ENCODE results near the gene MANEA.

DNA sequence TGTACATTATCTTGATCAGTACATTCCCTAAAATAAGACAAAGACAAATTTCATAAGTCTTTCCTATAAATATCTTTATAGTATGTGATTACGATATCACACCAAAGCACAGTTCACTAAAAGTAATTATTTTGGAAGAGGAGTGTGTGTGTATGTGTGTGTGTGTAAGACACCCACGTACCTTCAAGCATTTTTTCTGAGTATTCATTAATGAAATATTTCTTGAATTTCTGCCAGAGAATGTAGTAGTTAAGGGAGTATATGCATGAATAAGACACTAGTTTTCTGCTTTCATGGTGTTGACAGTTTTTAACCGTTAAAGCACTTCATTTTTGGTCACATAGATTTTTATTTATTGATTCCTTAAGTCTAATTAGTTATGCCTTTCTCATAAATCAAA lies 36.8 kb downstream of the MANEA start:
- TF ChIP-seq JUND (CRISPR knock-in tag; IDR thresholded peaks at IDR 0.05) = no peak
- TF ChIP-seq EZH2 (conservative IDR thresholded peaks at IDR 0.05; ENCODE audit: low read depth, low read length) = no peak
- TF ChIP-seq ATF1 (CRISPR knock-in tag; IDR thresholded peaks at IDR 0.05) = no peak
- TF ChIP-seq POLR2A (IDR thresholded peaks at IDR 0.05; ENCODE audit: insufficient read depth in 1 of 2, low read depth in 2 of 2, low read length in 2 of 2) = no peak
- TF ChIP-seq POLR2AphosphoS5 (IDR thresholded peaks at IDR 0.05; ENCODE audit: low read depth, low read length) = no peak
- no peak for TF ChIP-seq SP1 (IDR thresholded peaks at IDR 0.05)
- no peak for TF ChIP-seq SP1 (CRISPR knock-in tag; IDR thresholded peaks at IDR 0.05)
- no peak for TF ChIP-seq ZBTB33 (CRISPR knock-in tag; IDR thresholded peaks at IDR 0.05)
- TF ChIP-seq, protein P1, sequence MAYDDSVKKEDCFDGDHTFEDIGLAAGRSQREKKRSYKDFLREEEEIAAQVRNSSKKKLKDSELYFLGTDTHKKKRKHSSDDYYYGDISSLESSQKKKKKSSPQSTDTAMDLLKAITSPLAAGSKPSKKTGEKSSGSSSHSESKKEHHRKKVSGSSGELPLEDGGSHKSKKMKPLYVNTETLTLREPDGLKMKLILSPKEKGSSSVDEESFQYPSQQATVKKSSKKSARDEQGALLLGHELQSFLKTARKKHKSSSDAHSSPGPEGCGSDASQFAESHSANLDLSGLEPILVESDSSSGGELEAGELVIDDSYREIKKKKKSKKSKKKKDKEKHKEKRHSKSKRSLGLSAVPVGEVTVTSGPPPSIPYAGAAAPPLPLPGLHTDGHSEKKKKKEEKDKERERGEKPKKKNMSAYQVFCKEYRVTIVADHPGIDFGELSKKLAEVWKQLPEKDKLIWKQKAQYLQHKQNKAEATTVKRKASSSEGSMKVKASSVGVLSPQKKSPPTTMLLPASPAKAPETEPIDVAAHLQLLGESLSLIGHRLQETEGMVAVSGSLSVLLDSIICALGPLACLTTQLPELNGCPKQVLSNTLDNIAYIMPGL (CRISPR knock-in tag; IDR thresholded peaks at IDR 0.05; ENCODE audit: borderline replicate concordance in 1 of 2, low read depth in 1 of 2) = no peak
- TF ChIP-seq FOXP1 (IDR thresholded peaks at IDR 0.05) = no peak
- TF ChIP-seq FOXP1 (CRISPR knock-in tag; IDR thresholded peaks at IDR 0.05) = no peak

Data from HepG2 (cell line).